Thoracic aorta (tissue), 2 donors: Measurements from ENCODE around the gene SNTG2. TPM values are rescaled to one million over a fixed set of nuclear protein-coding genes. Genes with fewer than 3 reads are reported as not detected.

ENCODE experiments used
- ATAC-seq: fragments of 150-250 bp; one replicate; pipeline ENCODE4 v1.8.0; 2017; ENCODE audit warnings: low read depth; ENCODE audit not compliant: insufficient number of reproducible peaks, low FRiP score
- DNase-seq: peaks from one replicate; pipeline ENCODE4 v3.0.0-alpha.2; 2020; ENCODE audit warnings: low spot score
- H3K27ac ChIP-seq, 2 donors: fragments of 200-600 bp; sonication (generic); 1 replicate in 1 of 2; 2 replicates in 1 of 2; pipeline ENCODE4 v1.5.1; 2016; ENCODE audit warnings: mild to moderate bottlenecking in 2 of 2, moderate library complexity in 2 of 2
- H3K27me3 ChIP-seq: fragments of 200-600 bp; sonication (generic); replicated peaks from 2 replicates; pipeline ENCODE4 v1.6.0; 2016; ENCODE audit warnings: mild to moderate bottlenecking; ENCODE audit not compliant: insufficient read depth
- H3K36me3 ChIP-seq: fragments of 200-600 bp; sonication (generic); one replicate; pipeline ENCODE4 v1.5.1; 2016
- H3K4me1 ChIP-seq, 2 donors: fragments of 200-600 bp; sonication (generic); 1 replicate in 1 of 2; 2 replicates in 1 of 2; pipeline versions ENCODE4 v1.5.1 to v1.6.0; 2016; ENCODE audit warnings: low read depth in 2 of 2, mild to moderate bottlenecking in 1 of 2; ENCODE audit not compliant: control insufficient read depth in 1 of 2
- H3K4me3 ChIP-seq: fragments of 200-600 bp; sonication (generic); 2 replicates; pipeline ENCODE4 v1.5.1; 2016; ENCODE audit warnings: mild to moderate bottlenecking
- H3K9me3 ChIP-seq: fragments of 200-600 bp; sonication (generic); 2 replicates; pipeline ENCODE4 v1.5.1; 2016
- CTCF ChIP-seq: fragments of 200-600 bp; sonication (generic); IDR thresholded peaks from one replicate; pipeline ENCODE4 v1.5.1; 2019; ENCODE audit warnings: antibody characterized with exemption
- total RNA-seq, 2 donors: library from RNA; depleted of rRNA; stranded (reverse); fragments of >200 nt; gene quantifications; one replicate each; pipeline versions ENCODE4 v1.1.0 to v1.2.3, GENCODE V29; 2016

The SNTG2 gene
- total RNA-seq, 2 donors from 2014 or later: 8.9 to 18.6 TPM

- TF ChIP-seq CTCF: no peak
Observed at GRCh38 chr2:1219901-1220573, 269.4 kb downstream of the SNTG2 start.

GRCh38 chr2:1222056-1222455 is 271.4 kb downstream of the SNTG2 start:
- H3K4me3 ChIP-seq: no peak overlapping the region
- no peaks in the 10 kb centered on the region for H3K36me3 ChIP-seq
- no peaks in the 10 kb centered on the region for H3K9me3 ChIP-seq
- no peak for TF ChIP-seq CTCF
- H3K4me1 ChIP-seq: no peaks in the 10 kb centered on the region
- no peaks in the 10 kb centered on the region for H3K27me3 ChIP-seq
- ATAC-seq: no peak
- DNase-seq: no peak
- H3K27ac ChIP-seq: no peak overlapping the region

More at GRCh38 chr2:1219901-1220573, 269.4 kb downstream of the SNTG2 start:
- Histone ChIP-seq H3K27me3 (no peaks in the 10 kb centered on the region), H3K4me3 (no peak overlapping the region), H3K9me3 (no peaks in the 10 kb centered on the region), H3K4me1 (no peaks in the 10 kb centered on the region), H3K36me3 (no peaks in the 10 kb centered on the region), H3K27ac (no peak overlapping the region)
- no peak for ATAC-seq
- no peak for DNase-seq

- Histone ChIP-seq H3K4me3 (no peak overlapping the region), H3K4me1 (no peaks in the 10 kb centered on the region), H3K27me3 (no peaks in the 10 kb centered on the region), H3K9me3 (no peaks in the 10 kb centered on the region), H3K36me3 (no peaks in the 10 kb centered on the region), H3K27ac (no peak overlapping the region)
- no peak for ATAC-seq
- no peak for TF ChIP-seq CTCF
- DNase-seq: no peak
Observed at GRCh38 chr2:1223791-1224190, 273.1 kb downstream of the SNTG2 start.

GRCh38 chr2:1224901-1225300 is 274.3 kb downstream of the SNTG2 start:
- TF ChIP-seq CTCF: no peak
- Histone ChIP-seq H3K4me1 (no peaks in the 10 kb centered on the region), H3K9me3 (no peaks in the 10 kb centered on the region), H3K27me3 (no peaks in the 10 kb centered on the region), H3K4me3 (no peak overlapping the region), H3K27ac (no peak overlapping the region), H3K36me3 (no peaks in the 10 kb centered on the region)
- no peak for DNase-seq
- ATAC-seq: no peak

GRCh38 chr2:1226766-1227165 is 276.1 kb downstream of the SNTG2 start:
- Histone ChIP-seq H3K4me1 (no peaks in the 10 kb centered on the region), H3K4me3 (no peak overlapping the region), H3K27ac (no peak overlapping the region), H3K27me3 (no peaks in the 10 kb centered on the region), H3K36me3 (no peaks in the 10 kb centered on the region), H3K9me3 (no peaks in the 10 kb centered on the region)
- no peak for ATAC-seq
- TF ChIP-seq CTCF: no peak
- DNase-seq: no peak
